SU-DHL-6 (cell line): ENCODE measurements around the gene CGREF1.

ENCODE experiments used
- CTCF ChIP-seq: fragments of 200-600 bp; sonication (generic); IDR thresholded peaks from one replicate; pipeline ENCODE4 v1.5.1; 2017; ENCODE audit warnings: antibody characterized with exemption, mild to moderate bottlenecking, low read length, moderate library complexity; ENCODE audit not compliant: insufficient read depth, poor library complexity, severe bottlenecking
- EZH2phosphoT487 ChIP-seq: fragments of 200-600 bp; sonication (generic), shearing (Covaris generic); conservative IDR thresholded peaks from 2 replicates; pipeline ENCODE4 v1.6.1; 2018; ENCODE audit warnings: mild to moderate bottlenecking, antibody characterized with exemption, low read length, moderate library complexity, mixed read lengths

- no peak for TF ChIP-seq CTCF
- TF ChIP-seq EZH2phosphoT487: no peak
Measured at GRCh38 chr2:27088634-27089033, 30.3 kb downstream of the CGREF1 start.
